GM12864 (cell line): ENCODE data around the gene ARID5B.

Experiments
- DNase-seq: peaks from one replicate; pipeline ENCODE4 v3.0.0-alpha.2; 2011; ENCODE audit warnings: low read depth
- H3K4me3 ChIP-seq: 2 replicates; pipeline ENCODE4 v1.5.1; 2011; ENCODE audit warnings: mild to moderate bottlenecking, low read depth, low read length, control low read depth
- TF ChIP-seq, protein P1 (sequence below): IDR thresholded peaks from 2 replicates; pipeline ENCODE4 v1.5.1; 2011; ENCODE audit warnings: low read depth, mild to moderate bottlenecking, moderate library complexity, low read length, control low read depth, inconsistent platforms; ENCODE audit errors: missing control alignments

ARID5B gene

DNA sequence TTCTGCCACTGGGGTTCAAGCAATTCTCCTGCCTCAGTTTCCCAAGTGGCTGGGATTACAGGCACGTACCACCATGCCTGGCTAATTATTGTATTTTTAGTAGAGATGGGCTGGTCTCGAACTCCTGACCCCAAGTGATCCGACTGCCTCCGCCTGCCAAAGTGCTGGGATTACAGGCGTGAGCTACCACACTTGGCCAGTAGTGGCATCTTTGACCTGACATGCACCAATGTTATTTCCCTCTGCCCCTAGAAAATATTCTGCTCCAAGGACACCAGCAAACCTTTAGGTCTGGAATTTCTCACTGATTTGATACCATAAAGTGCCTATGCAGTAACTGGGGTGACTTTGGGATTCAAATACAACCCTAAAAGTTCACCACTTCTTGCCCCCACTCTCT is 179.4 kb downstream of the ARID5B start:
- DNase-seq: no peak
- TF ChIP-seq, protein P1, sequence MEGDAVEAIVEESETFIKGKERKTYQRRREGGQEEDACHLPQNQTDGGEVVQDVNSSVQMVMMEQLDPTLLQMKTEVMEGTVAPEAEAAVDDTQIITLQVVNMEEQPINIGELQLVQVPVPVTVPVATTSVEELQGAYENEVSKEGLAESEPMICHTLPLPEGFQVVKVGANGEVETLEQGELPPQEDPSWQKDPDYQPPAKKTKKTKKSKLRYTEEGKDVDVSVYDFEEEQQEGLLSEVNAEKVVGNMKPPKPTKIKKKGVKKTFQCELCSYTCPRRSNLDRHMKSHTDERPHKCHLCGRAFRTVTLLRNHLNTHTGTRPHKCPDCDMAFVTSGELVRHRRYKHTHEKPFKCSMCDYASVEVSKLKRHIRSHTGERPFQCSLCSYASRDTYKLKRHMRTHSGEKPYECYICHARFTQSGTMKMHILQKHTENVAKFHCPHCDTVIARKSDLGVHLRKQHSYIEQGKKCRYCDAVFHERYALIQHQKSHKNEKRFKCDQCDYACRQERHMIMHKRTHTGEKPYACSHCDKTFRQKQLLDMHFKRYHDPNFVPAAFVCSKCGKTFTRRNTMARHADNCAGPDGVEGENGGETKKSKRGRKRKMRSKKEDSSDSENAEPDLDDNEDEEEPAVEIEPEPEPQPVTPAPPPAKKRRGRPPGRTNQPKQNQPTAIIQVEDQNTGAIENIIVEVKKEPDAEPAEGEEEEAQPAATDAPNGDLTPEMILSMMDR: peak; percentile 35
- H3K4me3 ChIP-seq: no peak overlapping the region

DNA sequence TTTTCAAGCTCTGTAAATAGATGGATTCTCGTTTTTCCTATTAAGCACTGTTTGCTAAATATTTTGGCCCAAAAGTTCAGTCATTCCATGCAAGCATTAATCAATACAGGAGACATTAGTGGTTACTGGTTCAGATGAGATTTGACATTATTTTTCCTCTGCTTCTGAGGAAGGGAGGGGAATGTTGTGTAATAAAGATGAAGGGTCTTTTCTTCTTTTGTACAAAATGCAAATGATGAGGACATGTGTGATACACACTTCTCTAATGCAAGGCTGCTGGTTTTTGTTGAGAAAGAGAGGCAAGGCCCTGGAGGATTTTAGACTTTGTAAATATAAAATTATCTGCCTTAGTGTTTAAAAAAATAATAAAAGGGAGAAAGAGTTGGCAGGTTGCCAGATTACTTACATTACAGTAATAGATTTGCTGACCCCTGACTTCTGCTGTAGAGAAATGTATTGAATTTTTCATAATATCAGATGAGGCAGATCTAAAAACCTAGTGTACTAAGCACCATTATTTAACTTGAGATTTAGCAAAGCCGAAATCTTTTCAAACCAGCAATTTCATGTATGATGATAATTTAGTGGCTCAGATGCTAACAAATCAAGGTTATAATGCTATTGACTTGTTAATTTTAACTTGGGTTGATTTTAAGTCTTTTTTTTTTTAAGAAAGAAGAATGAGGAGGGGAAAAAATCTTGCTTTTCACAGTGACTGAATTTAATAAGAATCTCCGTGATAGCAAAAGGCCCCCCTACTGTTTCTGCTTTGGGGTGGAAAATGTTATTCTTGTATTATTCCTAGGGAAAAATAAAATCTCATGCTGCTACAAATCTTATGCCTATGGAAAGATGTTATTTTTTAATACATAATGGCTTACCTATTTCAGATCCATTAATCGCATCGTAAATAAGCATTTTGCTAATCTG is 180.1 kb downstream of the ARID5B start:
- DNase-seq: no peak
- TF ChIP-seq, protein P1: no peak
- H3K4me3 ChIP-seq: no peak overlapping the region; the same call in 1 of the 2 replicates

DNA sequence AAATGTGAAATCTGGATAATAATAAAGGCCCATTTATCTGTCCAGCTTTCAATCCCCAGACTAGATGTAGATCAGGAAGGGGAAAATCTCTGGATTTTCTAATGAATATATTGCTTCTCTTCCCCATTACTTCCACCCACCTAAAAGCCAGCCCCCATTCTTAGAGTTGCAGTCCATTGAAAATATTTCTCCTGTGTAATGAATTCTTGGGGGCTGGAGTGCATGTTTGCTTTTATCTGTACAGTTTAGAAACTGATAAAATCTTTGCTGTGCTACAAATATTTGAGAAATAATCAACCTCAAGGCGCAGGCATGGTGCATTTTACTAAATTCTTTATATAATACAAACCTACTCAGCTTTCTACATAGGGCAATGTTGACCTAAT is 180.8 kb downstream of the ARID5B start:
- no peak overlapping the region; the same call in 1 of the 2 replicates for H3K4me3 ChIP-seq
- no peak for DNase-seq
- TF ChIP-seq, protein P1: no peak

DNA sequence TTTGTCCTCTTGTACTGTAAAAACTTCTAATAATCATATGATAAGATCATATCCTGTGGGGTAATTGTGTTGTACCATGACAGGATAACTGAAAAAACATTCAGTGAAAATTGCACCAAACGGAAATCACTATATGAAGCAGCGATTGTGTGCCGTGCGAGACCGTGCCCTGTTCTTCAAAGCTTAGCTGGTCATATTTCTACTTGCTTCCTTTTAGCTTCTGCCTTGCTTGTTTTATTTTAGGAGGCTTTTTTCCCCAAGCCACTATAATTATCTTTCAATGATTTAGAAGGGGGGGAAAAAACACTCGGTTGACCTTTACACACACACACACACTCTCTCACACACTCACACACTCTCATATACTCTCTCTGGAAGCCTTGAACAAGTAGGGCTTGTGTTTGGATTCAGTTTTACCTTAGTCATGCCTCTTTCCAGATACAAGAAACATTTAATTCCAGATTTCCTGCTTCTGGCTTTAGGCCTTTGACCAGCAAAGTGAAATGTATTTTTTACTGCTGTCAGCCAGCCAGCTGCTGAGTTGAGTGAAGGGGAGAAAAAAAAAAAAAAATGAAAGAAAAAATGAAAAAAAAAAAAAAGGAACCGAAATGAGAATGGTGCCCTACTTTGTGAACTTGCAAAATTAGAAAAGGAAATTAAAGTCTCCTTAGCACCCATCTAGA is 181.4 kb downstream of the ARID5B start:
- TF ChIP-seq, protein P1: no peak
- peak; percentile 42 for DNase-seq
- no peak overlapping the region; the same call in 1 of the 2 replicates for H3K4me3 ChIP-seq

DNA sequence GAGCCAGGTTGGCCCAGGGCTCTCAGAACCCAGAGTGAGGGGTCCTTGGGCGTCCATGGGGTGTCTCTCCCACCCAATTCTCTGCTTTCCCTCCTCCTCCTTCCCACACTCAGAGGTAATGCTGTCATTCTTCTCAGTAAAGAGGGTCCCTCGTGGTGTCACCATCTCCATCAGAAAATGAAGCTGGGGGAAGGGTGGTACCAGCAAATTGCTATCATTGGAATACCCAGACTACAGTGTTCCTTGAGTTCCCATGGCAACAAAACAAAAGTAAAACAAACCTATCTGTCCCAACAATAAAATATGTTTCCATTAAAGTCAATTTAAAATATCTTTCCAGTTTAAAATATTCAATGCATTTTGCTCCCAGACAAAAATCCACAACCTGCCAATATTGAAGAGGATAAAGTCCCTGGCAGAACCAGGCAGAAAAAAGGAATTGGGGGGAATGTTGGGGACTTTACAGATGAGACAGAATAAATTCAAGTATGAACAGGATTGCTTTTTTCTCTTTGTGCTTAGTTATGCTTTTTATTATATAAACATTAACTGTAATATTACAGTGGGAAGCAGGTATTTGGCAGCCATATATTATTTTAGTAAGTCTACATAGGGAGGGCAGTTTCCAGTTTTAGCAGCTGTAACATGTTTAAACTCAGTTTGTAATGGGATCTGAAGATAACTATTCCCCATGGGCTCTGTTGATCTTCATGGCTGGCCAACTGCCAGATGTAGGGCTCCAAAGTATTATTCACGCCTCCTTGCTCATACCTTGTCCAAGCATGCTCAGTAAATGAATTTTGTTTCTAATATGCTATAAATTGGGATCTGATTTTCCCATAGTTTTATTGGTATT is 182.1 kb downstream of the ARID5B start:
- DNase-seq: no peak
- TF ChIP-seq, protein P1: no peak
- no peak overlapping the region; the same call in 1 of the 2 replicates for H3K4me3 ChIP-seq

DNA sequence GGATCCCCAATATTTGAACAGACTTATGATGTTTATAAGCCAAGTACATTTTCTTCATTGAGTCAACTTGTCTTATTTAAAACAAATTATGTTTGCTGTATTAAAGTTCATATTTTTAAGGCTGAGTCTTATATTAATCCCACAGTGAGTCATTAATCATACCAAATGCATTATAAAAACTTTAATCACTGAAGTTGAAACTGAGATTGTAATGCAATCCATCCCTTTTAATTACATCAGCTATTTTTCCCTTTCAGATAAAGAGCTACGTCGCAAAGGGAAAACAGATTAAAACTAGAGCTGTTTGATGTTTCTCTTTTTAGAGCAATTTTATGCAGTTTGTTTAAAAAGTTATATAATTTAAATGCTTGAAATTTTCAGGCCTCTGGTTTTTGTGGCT is 183.0 kb downstream of the ARID5B start:
- DNase-seq: no peak
- TF ChIP-seq, protein P1: no peak
- no peak overlapping the region for H3K4me3 ChIP-seq
